ENCODE data around the gene PCDHA9.

The PCDHA9 gene

GRCh38 chr5:140881889-140882590 is 33.9 kb downstream of the PCDHA9 start, which contains the start of gene PCDHA13:
Gene PCDHA13 (plus strand): TSS chr5:140882124. CDS start chr5:140882269, 145 bp downstream.
- DNase-seq = no peak

- no peak for DNase-seq
These were observed 34.4 kb downstream of the PCDHA9 start for GRCh38 chr5:140882591-140882899.

- no peak for DNase-seq
These were observed 35.2 kb downstream of the PCDHA9 start for GRCh38 chr5:140883373-140883772.

- DNase-seq = no peak
These were observed 35.9 kb downstream of the PCDHA9 start for GRCh38 chr5:140883927-140884697.
